GM10266 (cell line): ENCODE measurements around the gene IMPG2.

Experiments used
- DNase-seq: peaks from one replicate; pipeline ENCODE4 v3.0.0; 2012; ENCODE audit errors: extremely low spot score
- TF ChIP-seq, protein P1 (sequence below): IDR thresholded peaks from 2 replicates; pipeline ENCODE4 v1.5.1; 2012; ENCODE audit warnings: mild to moderate bottlenecking, low read depth; ENCODE audit not compliant: control insufficient read depth, insufficient read depth; ENCODE audit errors: missing control alignments

IMPG2 gene

DNA sequence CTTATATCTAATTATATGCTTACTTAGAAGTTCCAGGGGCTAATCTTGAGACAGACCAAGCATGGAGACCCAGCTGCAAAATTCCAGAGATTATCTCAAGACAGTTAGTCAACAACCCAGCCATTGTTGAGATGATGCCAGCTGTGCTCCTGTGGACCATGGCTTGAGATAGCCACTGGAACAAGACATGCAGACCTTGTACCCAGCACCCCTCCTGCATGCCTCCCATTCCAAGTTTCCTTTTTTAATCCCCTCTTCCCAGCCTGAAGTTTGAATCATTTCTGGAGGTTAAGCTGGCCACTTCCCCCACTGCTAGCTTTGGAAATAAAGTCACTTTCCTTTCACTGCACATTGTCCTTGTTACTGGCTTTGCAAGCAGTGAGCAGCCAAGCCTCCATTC lies 53.8 kb downstream of the IMPG2 start:
- TF ChIP-seq, protein P1, sequence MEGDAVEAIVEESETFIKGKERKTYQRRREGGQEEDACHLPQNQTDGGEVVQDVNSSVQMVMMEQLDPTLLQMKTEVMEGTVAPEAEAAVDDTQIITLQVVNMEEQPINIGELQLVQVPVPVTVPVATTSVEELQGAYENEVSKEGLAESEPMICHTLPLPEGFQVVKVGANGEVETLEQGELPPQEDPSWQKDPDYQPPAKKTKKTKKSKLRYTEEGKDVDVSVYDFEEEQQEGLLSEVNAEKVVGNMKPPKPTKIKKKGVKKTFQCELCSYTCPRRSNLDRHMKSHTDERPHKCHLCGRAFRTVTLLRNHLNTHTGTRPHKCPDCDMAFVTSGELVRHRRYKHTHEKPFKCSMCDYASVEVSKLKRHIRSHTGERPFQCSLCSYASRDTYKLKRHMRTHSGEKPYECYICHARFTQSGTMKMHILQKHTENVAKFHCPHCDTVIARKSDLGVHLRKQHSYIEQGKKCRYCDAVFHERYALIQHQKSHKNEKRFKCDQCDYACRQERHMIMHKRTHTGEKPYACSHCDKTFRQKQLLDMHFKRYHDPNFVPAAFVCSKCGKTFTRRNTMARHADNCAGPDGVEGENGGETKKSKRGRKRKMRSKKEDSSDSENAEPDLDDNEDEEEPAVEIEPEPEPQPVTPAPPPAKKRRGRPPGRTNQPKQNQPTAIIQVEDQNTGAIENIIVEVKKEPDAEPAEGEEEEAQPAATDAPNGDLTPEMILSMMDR, result no peak
- no peak for DNase-seq

DNA sequence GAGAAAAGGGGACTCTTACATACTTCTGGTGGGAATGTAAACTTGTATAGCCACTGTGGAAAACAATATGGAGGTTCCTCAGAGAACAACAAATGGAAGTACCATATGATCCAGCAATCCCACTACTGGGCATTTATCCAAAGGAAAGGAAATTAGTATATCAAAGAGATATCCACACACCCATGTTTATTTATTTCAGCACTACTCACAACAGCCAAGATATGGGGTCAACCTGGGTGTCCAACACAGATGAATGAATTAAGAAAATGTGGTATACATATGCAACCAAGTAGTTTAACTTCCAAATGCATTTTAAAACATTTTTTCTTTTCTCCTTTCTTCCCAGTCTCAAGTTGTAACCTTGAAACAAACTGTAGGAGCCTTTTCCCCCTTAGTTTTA lies 54.3 kb downstream of the IMPG2 start:
- DNase-seq, result no peak
- TF ChIP-seq, protein P1, result no peak

DNA sequence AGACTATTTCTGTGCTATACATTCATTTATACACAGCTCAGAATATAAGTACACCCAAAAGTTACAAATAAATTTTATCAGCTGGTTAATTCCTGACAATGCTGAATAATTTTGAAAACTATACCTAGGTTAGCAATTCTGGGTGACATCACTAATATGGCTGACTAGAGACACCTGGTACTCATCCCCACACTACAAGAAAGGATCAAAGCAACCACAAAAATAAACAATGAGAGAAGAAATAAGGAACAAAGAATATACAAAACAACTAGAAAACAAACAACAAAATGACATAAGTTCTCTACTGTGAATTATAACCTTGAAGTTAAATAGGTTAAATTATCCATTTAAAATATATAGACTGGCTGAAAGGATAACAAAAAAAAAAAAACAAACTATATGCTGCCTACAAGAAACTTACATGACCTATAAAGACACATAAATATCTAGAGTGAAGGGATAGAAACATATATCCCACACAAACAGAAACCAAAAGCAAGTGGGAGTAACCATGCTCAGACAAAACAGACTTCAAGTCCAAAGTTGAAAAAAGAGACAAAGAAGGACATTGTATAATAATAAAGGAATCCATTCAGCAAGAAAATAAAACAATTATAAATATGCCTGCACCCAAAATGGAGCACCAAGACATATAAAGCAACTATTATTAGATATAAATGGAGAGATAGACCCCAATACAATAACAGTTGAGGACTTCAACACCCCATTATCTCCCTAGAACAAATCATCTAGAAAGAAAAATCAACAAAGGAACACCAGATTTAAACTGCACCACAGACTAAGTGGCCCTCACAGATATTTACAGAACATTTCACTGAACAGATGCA lies 57.8 kb downstream of the IMPG2 start:
- TF ChIP-seq, protein P1, result no peak
- DNase-seq, result no peak

DNA sequence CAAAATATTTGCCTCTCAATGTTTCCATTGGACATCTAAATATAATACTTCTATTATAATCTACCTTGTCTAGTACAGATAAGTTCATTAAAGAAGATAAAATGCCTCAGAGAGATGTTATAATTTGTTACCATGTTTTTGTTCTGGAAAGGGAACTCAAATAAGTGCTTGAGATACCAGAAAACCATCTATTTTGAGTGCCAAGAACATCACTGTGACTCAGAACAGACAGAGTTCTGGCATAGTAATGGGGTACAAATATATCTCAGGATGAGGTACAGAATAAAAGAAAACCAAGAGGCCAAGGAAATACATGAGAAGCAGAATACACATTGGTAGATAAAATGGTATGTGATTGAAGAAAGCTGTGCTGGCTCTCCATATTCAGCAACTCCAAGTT lies 58.9 kb downstream of the IMPG2 start:
- TF ChIP-seq, protein P1, result no peak
- DNase-seq, result no peak

DNA sequence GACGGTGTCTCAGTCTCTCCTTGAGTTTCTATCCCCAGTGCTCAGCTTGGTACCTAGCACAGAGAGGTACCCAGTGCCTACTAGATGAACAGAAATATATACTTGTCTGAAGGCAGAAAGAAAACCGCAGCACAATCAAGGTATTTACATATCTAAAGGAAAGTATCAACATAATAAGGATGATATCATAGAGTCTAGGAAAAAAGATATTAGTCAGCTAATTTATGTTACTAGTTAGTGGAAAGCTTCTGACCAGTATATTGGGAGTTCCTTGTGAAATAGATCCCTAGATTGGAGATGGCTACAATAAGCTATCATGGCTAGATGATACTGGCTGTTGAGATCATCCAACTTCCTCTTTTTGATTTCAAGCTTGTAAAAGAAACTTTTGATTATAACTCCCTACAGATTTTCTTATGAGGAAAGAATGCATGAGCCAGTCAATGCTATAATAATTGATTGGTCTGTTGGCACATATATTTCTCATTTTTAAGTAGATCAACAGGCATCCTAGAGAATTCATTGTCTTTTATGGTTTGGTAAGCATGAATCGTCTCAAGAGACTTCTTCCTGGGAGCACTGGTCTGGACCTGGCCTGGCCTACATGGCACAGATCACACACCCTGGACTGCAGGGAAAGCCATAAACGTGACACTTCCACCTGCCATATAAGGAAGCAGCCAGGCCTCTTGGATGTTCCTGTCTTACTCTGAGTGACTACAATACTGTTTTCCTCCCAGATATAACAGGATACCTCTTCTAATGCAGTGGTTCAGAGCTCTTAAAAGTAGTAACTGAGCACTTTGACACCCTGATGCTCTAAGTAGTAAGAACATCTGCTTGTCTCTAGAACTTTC lies 60.7 kb downstream of the IMPG2 start:
- no peak for DNase-seq
- TF ChIP-seq, protein P1, result no peak

DNA sequence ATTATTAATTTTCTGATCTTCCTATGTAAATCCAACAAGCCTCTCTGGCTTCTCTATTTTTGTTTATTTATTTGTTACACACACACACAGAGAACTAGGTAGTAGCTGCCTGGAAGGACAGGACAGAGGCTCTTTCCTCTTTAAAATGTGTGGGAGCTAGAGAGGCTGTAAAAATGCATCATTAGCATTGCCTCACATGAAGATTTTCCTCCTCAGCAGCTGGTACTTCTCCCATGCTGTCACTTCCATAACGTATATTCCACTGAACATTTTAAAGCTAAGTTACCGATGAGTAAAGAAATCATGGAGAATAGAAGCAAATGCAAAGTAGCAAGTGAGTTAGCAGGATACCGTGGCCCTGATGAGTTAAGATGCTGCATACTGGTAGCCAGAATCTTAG lies 63.9 kb downstream of the IMPG2 start:
- TF ChIP-seq, protein P1, result no peak
- DNase-seq, result no peak
